GM19043 (cell line): Measurements from ENCODE around the gene DNMT3B.
A peak's percentile ranks its signal among the peaks of the same experiment; 100 is the strongest.
"Not testable (repeated sequence)": the region's sequence is repeated elsewhere in the genome, so short reads cannot be mapped to it uniquely, and the experiment has no call there.

Source experiments
- ATAC-seq: cut with Tn5 transposase; IDR thresholded peaks from one replicate; pipeline ENCODE4 v1.9.1; 2021; ENCODE audit warnings: low read depth; ENCODE audit not compliant: unreplicated experiment

The DNMT3B gene

DNA sequence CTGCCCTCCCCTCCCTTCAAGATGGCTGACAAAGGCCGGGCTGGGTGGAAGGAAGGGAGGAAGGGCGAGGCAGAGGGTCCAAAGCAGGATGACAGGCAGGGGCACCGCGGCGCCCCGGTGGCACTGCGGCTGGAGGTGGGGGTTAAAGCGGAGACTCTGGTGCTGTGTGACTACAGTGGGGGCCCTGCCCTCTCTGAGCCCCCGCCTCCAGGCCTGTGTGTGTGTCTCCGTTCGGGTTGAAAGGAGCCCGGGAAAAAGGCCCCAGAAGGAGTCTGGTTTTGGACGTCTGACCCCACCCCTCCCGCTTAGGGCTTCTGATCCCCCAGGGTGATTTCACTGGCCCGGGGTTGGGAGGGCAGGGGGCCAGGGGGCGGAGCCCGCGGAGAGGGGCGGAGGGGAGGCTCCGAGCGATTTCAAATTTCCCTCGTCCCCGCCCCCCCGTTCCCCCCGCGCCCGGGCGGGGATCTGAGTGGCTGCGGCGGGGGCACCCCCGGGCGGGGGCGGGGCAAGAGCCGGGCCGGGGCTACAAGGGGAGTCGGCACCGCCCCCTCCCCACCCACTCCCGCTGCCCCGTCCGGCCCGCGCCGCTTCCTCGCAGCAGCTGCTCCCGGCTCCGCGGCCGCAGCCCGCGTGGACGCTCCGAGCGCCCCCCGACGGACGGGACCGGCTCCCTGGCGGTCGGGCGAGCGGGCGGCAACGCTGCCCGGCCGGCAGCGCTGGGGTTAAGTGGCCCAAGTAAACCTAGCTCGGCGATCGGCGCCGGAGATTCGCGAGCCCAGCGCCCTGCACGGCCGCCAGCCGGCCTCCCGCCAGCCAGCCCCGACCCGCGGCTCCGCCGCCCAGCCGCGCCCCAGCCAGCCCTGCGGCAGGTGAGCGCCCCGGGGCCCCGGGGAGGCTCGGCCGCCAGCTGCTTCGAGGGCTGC, at the start of gene DNMT3B:
Gene DNMT3B (plus strand): TSS at position 555 of the 923 bp plus-strand sequence. CDS start 17,939 bp downstream, outside the sequence.
- ATAC-seq = no peak

DNA sequence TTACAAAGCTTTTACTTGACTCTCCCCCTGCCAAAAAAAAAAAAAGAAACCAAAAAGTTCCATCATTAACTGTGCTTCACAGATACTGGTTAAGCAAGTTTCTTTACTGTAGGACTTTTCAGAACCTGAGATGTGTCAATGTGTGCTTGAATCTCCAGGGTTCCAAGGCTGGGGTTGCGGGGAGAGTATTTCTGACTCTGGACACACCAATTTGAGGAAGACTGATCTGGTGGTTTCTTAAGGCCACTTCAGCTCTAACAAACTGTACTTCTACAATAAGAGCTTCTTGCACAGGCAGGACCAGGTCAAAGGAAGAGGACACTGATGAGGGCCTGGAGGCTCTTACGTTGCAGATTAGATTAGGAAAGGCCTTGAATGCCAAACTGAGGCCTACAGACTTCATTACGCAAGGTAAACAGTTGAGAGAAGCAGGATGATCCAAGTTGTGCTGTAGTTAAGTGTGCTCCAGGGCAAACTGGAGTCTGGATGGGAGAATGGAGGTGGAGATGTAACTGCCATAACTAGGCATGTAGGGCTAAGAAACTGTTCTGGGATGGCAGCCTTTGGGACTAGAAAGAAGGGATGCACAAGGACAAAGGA, 43.3 kb upstream of the DNMT3B start:
- no peak for ATAC-seq

GRCh38 chr20:32727683-32728082, 34.5 kb upstream of the DNMT3B start:
- no peak for ATAC-seq

DNA sequence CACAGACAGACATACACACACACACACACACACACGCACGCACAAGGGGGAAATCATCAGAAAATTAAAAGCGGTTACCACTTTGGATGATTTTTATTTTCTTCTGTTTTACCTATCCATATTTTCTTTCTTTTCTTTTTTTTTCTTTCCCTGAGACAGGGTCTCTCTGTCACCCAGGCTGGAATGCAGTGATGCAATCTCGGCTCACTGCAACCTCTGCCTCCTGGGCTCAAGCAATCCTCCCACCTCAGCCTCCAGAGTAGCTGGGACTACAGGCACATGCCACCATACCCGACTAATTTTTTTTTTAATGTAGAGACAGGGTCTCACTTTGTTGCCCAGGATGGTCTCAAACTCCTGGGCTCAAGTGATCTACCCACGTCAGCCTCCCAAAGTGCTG, 33.8 kb upstream of the DNMT3B start:
- ATAC-seq = not testable (repeated sequence)

- ATAC-seq = not testable (repeated sequence)
These were observed 32.9 kb upstream of the DNMT3B start for GRCh38 chr20:32729334-32729733.

- no peak for ATAC-seq
These were observed 30.3 kb upstream of the DNMT3B start for GRCh38 chr20:32731882-32732266.

DNA sequence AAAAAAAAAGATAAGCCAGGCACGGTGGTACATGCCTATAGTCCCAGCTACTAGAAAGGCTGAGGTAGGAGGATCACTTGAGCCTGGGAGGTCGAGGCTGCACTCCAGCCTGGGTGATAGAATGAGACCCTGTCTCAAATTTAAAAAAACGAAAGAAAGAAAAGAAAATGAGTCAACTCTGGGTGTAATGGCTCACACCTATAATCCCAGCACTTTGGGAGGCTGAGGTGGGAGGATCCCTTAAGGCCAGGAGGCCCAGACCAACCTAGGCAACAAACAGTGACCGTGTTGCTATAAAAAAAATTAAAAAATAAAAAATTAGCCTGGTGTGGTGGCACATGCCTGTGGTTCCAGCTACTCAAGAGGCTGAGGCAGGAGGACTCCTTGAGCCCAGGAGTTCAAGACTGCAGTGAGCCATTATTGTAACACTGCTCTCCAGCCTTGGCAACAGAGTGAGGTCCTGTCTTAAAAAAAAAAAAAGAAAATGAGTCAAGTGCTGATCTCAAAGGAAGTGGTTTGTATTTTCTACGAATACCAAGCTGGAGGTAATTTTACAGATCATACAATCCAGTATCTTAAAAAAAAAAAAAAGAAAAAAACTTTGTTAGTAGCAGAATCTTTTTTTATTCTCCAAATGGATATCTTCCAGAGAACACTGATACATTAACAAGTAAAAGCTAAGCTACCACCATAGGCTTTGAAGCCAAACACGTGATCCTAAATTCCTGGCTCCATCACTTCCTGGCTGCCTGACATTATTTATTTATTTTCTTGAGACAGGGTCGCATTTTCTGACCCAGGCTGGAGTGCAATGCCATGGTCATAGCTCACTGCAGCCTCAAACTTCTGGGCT, 24.6 kb upstream of the DNMT3B start:
- ATAC-seq = no peak

DNA sequence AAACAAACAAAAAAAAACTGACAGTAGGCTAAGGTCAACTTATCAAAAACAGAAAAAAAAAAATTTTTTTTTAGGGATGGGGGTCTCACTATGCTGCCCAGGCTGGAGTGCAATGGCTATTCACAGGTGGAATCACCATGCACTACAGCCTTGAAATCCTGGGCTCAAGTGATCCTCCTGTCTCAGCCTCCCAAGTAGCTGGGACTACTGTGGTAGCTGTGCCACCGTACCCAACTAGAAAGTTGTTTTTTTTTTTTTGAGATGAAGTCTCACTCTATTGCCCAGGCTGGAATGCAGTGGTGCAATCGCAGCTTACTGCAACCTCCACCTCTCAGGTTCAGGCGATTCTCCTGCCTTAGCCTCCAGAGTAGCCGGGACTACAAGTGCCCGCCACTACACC, 21.0 kb upstream of the DNMT3B start:
- ATAC-seq = no peak

GRCh38 chr20:32742322-32743236, 19.6 kb upstream of the DNMT3B start:
- ATAC-seq = no peak

GRCh38 chr20:32743237-32744112, 18.7 kb upstream of the DNMT3B start, which contains the start of gene COMMD7:
TSS of gene COMMD7 (minus strand) at chr20:32743467. CDS start at chr20:32743391, 76 bp downstream.
- ATAC-seq = peak; percentile 59

GRCh38 chr20:32749914-32750637, 12.1 kb upstream of the DNMT3B start:
- ATAC-seq = no peak

- ATAC-seq = no peak
These were observed 10.9 kb upstream of the DNMT3B start for GRCh38 chr20:32751293-32751692.

DNA sequence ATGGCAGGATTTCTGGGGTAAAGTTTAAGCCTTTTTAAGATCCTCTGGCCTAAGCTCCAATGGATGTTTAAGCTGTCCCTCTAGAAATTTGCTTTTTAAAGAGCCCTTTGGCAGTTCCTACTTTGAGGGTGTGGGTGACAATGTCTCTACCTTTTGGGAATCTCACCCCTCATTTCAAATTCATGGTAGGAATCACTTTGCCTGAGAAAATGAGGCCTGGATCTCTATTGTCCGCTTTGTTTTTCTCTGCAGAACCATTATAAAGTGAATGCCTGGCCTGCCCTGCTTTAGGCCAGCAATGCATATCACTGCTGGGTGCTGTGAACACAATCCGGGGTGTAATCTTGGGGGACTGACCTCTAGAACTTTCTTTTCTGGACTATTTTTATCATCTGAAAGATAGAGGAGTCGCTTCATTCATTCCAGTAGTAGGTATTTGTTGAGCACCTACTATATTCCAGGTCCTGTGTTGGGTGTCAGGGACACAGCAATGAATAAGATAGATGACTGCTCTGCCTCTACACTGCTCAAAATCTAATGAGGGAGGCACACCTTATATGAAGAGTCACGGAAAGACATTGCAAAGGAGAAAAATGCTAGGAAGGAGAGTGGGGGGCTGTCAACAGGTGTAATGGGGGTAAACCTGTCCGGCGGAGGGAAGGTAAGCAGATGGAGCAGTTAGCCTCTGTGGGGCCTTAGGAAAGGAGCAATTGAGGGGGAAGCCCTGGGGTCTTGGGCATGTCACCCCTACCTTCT, 10.3 kb upstream of the DNMT3B start:
- ATAC-seq = no peak

GRCh38 chr20:32752458-32753250, 9.5 kb upstream of the DNMT3B start:
- no peak for ATAC-seq

- ATAC-seq = no peak
These were observed 8.5 kb upstream of the DNMT3B start for GRCh38 chr20:32753731-32754130.

- no peak for ATAC-seq
These were observed 6.0 kb upstream of the DNMT3B start for GRCh38 chr20:32756156-32756555.

GRCh38 chr20:32761417-32761830, 761 bp upstream of the DNMT3B start:
- ATAC-seq = no peak
